ENCODE results near the gene ZDHHC19. TPM values are rescaled to one million over a fixed set of nuclear protein-coding genes. Genes with fewer than 3 reads are reported as not detected.

Gene ZDHHC19
- total RNA-seq, 4 donors from 2014 or later = not detected

DNA sequence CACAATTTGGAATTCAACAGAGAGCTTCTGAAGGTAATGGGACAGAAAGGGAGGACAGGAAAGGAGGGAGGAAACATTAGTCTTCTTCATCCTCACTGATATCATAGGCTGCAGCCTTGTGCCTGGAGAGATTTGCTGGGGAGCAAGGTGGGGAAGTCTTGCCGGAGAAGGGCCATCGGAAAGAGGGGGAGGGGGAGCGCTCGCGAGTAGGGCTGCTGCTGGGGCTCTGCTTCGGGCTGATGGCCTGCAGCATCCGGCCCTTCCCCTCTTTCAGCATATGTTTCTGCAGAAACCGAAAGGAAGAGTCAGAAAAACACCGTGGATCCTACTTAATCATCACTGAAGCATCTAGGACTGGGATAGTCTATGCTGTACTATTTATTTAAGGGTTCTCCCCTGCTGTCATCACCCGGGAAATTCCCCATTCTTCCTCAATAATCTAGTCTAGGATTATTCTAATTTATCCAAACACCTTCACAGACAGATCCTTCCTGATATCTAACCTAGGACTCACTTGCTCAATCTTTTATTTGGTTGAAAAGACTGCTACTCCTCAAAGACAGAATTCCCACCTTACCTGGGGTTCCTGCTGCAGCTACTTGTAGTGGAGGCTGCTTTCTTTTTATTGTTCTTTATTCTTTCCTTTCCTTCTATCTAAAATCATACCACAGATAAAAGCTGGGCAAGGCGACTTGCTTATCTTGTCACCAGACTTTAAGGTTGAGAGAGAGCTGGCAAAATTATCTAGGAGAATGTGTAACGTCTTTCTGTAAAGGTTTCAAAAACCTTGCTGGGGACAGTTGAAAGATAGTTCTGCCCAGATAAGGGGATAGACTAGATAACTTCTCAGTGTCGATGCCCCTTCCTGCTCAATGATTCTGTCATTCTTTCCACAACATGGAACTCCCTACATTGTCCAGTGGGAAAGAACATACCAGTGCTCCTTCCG lies 27.7 kb upstream of the ZDHHC19 start:
- no peaks in the 10 kb centered on the region for H3K9me3 ChIP-seq
- no peak overlapping the region for H3K4me3 ChIP-seq
- H3K36me3 ChIP-seq = peaks cover 0 to 61% of the 10 kb centered on the region in 2 donors
- no peaks in the 10 kb centered on the region for H3K4me1 ChIP-seq
- in situ Hi-C loops (cut with MboI; ENCODE audit: low sequenced_read_pairs in 4 of 4) = no loop called here
- no peaks in the 10 kb centered on the region for H3K27me3 ChIP-seq
- no peak overlapping the region for H3K27ac ChIP-seq
- ATAC-seq (no peak), DNase-seq (no peak)
- TF ChIP-seq CTCF (IDR thresholded peaks at IDR 0.05 in 4 of 5, conservative IDR thresholded peaks at IDR 0.05 in 1 of 5) (no peak), POLR2A (IDR thresholded peaks at IDR 0.05) (no peak)
- intact Hi-C loops (cut with DNase I; ENCODE audit: low total_unique reads) = no loop called here

GRCh38 chr3:196237203-196237602 lies 26.0 kb upstream of the ZDHHC19 start:
- H3K36me3 ChIP-seq = peaks cover 0 to 57% of the 10 kb centered on the region in 2 donors
- no peaks in the 10 kb centered on the region for H3K4me1 ChIP-seq
- TF ChIP-seq POLR2A (IDR thresholded peaks at IDR 0.05) (no peak), CTCF (IDR thresholded peaks at IDR 0.05 in 4 of 5, conservative IDR thresholded peaks at IDR 0.05 in 1 of 5) (no peak)
- DNase-seq = no peak
- in situ Hi-C loops (cut with MboI; ENCODE audit: low sequenced_read_pairs in 4 of 4) = no loop called here
- intact Hi-C loops (cut with DNase I; ENCODE audit: low total_unique reads) = no loop called here
- H3K9me3 ChIP-seq = no peaks in the 10 kb centered on the region
- H3K27me3 ChIP-seq = no peaks in the 10 kb centered on the region
- ATAC-seq = no peak
- no peak overlapping the region for H3K27ac ChIP-seq
- H3K4me3 ChIP-seq = no peak overlapping the region

DNA sequence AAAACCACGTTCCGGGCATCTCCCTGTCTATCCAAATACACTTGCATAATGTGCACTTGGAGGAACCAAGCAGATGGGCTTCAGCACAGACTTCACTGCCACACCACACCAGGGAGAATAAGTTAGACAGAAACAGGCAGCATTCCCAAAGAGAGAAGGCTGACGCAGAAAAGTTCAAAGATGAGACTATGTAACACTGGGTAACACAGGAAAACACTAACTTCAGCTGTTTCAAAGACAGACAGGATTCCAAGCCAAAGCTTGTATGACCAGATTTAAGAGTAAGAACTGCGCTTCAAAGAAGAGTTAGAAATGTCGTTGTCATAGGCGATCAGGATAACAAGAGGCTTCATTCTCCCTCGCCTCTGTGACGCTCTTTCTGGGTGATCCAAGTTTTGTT lies 25.0 kb upstream of the ZDHHC19 start:
- no peak for TF ChIP-seq POLR2A (IDR thresholded peaks at IDR 0.05)
- no peak for TF ChIP-seq CTCF (IDR thresholded peaks at IDR 0.05 in 4 of 5, conservative IDR thresholded peaks at IDR 0.05 in 1 of 5)
- no peak for ATAC-seq
- in situ Hi-C loops (cut with MboI; ENCODE audit: low sequenced_read_pairs in 4 of 4) = no loop called here

GRCh38 chr3:196235452-196236122 lies 24.4 kb upstream of the ZDHHC19 start:
- Histone ChIP-seq H3K9me3 (no peaks in the 10 kb centered on the region), H3K27me3 (no peaks in the 10 kb centered on the region), H3K4me1 (no peaks in the 10 kb centered on the region), H3K27ac (no peak overlapping the region), H3K36me3 (peaks cover 0 to 41% of the 10 kb centered on the region in 2 donors), H3K4me3 (no peak overlapping the region)
- no peak for DNase-seq
- TF ChIP-seq CTCF (IDR thresholded peaks at IDR 0.05 in 4 of 5, conservative IDR thresholded peaks at IDR 0.05 in 1 of 5) (no peak), POLR2A (IDR thresholded peaks at IDR 0.05) (no peak)
- intact Hi-C loops (cut with DNase I; ENCODE audit: low total_unique reads) (no loop called here), in situ Hi-C loops (cut with MboI; ENCODE audit: low sequenced_read_pairs in 4 of 4) (no loop called here)
- ATAC-seq = no peak

More for the DNA sequence above, 25.0 kb upstream of the ZDHHC19 start:
- DNase-seq = no peak
- H3K4me3 ChIP-seq = no peak overlapping the region
- H3K36me3 ChIP-seq = peaks cover 0 to 47% of the 10 kb centered on the region in 2 donors
- H3K4me1 ChIP-seq = no peaks in the 10 kb centered on the region
- intact Hi-C loops (cut with DNase I; ENCODE audit: low total_unique reads) = no loop called here
- H3K27ac ChIP-seq = no peak overlapping the region
- H3K9me3 ChIP-seq = no peaks in the 10 kb centered on the region
- no peaks in the 10 kb centered on the region for H3K27me3 ChIP-seq
